ENCODE data around the gene ATRN.

Gene ATRN

DNA sequence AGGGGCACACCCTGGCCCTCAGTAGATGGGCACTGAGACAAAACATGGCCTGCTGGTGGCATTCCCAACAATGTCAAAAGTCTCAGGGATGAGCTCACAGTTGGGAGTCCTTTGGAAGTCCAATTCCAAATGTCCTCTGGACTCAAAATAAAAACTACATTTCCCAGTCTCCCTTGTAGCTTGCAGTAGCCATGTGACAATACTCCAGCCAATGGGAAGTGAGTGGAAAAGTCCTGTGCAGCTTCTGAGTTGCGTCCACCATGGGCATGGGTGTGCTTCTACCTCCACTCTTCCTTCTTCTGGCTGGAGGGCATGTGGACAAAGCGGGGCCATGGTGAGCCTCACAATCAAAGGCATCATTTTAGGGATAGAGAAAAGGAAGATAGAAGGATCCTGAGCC, 216.8 kb downstream of the ATRN start:
- H3K27ac ChIP-seq (ENCODE audit: low read depth in 2 of 2, low read length in 2 of 2): peak overlapping the region; percentile 18 to 52
- H3K4me1 ChIP-seq (ENCODE audit: control insufficient read depth in 2 of 2, insufficient read depth in 2 of 2, low read length in 2 of 2): peaks cover 7 to 8% of the 10 kb centered on the region in 2 donors
- no peak overlapping the region for H3K4me3 ChIP-seq (ENCODE audit: low read length in 2 of 2)
- H3K36me3 ChIP-seq (ENCODE audit: control insufficient read depth in 2 of 2, insufficient read depth in 2 of 2, low read length in 2 of 2): no peaks in the 10 kb centered on the region
- no peaks in the 10 kb centered on the region for H3K27me3 ChIP-seq (ENCODE audit: control insufficient read depth in 2 of 2, insufficient read depth in 2 of 2, low read length in 2 of 2)
- no peak overlapping the region for H3K9ac ChIP-seq (ENCODE audit: low read depth in 1 of 2, low read length in 2 of 2)
- H3K9me3 ChIP-seq (ENCODE audit: control insufficient read depth in 2 of 2, low read length in 2 of 2): no peaks in the 10 kb centered on the region

DNA sequence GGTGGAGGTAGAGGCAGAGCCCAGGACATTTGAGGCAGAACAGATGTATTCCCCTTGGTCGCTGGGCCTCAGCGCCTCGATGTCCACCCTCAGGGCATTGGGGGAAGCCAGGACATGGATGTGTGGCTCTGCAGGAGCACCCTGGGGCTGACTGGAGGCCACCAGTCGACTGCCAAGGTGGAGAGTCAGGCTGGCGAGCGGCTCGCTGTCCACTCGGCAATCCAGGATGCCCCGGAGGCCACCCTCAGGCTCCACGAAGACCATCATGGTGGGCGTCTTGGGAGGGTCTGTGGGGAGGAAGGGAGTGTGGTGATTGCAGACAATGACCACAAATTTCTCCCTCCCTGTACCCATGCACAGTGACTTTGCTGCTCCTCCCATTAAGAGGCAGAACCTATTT, 219.2 kb downstream of the ATRN start:
- Histone ChIP-seq H3K27me3 (ENCODE audit: control insufficient read depth in 2 of 2, insufficient read depth in 2 of 2, low read length in 2 of 2) (no peaks in the 10 kb centered on the region), H3K4me1 (ENCODE audit: control insufficient read depth in 2 of 2, insufficient read depth in 2 of 2, low read length in 2 of 2) (peaks cover 7 to 8% of the 10 kb centered on the region in 2 donors)

DNA sequence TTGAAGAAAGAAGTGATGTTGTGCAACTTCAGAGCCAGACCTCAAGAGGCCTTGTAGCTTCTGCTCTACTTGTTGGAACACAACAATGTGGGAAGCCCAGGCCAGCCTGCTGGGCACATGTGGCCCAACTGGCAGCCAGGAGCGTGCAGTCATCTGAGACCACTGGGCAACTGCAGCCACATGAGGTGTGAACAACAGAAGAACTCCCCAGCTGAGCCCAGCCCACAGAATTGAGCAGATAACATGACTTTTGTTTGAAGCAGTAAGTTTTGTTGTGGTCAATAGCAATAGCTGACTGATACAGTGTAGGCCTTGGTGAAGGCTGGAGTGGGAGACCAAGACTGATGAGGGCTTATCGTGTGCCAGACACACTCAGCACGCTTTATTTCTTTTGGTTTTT, 219.6 kb downstream of the ATRN start:
- Histone ChIP-seq H3K4me1 (ENCODE audit: control insufficient read depth in 2 of 2, insufficient read depth in 2 of 2, low read length in 2 of 2) (peaks cover 7 to 8% of the 10 kb centered on the region in 2 donors), H3K27ac (ENCODE audit: low read depth in 2 of 2, low read length in 2 of 2) (no peak overlapping the region), H3K36me3 (ENCODE audit: control insufficient read depth in 2 of 2, insufficient read depth in 2 of 2, low read length in 2 of 2) (no peaks in the 10 kb centered on the region), H3K4me3 (ENCODE audit: low read length in 2 of 2) (no peak overlapping the region), H3K27me3 (ENCODE audit: control insufficient read depth in 2 of 2, insufficient read depth in 2 of 2, low read length in 2 of 2) (no peaks in the 10 kb centered on the region), H3K9me3 (ENCODE audit: control insufficient read depth in 2 of 2, low read length in 2 of 2) (no peaks in the 10 kb centered on the region), H3K9ac (ENCODE audit: low read depth in 1 of 2, low read length in 2 of 2) (no peak overlapping the region)

More for the DNA sequence above, 219.2 kb downstream of the ATRN start:
- H3K9ac ChIP-seq (ENCODE audit: low read depth in 1 of 2, low read length in 2 of 2): no peak overlapping the region
- H3K27ac ChIP-seq (ENCODE audit: low read depth in 2 of 2, low read length in 2 of 2): no peak overlapping the region
- no peaks in the 10 kb centered on the region for H3K9me3 ChIP-seq (ENCODE audit: control insufficient read depth in 2 of 2, low read length in 2 of 2)
- H3K4me3 ChIP-seq (ENCODE audit: low read length in 2 of 2): no peak overlapping the region
- H3K36me3 ChIP-seq (ENCODE audit: control insufficient read depth in 2 of 2, insufficient read depth in 2 of 2, low read length in 2 of 2): no peaks in the 10 kb centered on the region

DNA sequence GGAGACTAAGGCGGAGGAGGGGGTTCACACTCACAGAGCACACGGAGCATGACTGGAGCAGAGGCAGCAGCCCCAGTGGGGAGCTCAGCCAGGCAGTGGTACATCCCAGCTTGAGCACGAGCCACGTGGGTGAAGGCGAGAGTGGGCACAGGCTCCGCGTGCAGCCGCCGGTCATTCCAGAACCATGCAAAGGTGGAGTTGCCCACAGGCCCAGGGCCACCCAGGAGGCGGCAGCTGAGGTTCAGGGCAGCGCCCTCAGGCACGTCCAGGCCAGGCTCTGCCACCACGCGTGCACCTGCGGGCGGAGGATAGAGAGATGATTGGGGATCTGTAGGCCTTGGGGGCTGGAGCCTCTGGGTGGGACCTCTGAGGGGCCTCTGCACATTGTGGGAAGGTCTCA, 220.5 kb downstream of the ATRN start:
- no peak overlapping the region for H3K9ac ChIP-seq (ENCODE audit: low read depth in 1 of 2, low read length in 2 of 2)
- H3K27me3 ChIP-seq (ENCODE audit: control insufficient read depth in 2 of 2, insufficient read depth in 2 of 2, low read length in 2 of 2): no peaks in the 10 kb centered on the region
- H3K4me1 ChIP-seq (ENCODE audit: control insufficient read depth in 2 of 2, insufficient read depth in 2 of 2, low read length in 2 of 2): peaks cover 7 to 8% of the 10 kb centered on the region in 2 donors
- H3K36me3 ChIP-seq (ENCODE audit: control insufficient read depth in 2 of 2, insufficient read depth in 2 of 2, low read length in 2 of 2): no peaks in the 10 kb centered on the region
- H3K4me3 ChIP-seq (ENCODE audit: low read length in 2 of 2): no peak overlapping the region
- no peak overlapping the region for H3K27ac ChIP-seq (ENCODE audit: low read depth in 2 of 2, low read length in 2 of 2)
- no peaks in the 10 kb centered on the region for H3K9me3 ChIP-seq (ENCODE audit: control insufficient read depth in 2 of 2, low read length in 2 of 2)

DNA sequence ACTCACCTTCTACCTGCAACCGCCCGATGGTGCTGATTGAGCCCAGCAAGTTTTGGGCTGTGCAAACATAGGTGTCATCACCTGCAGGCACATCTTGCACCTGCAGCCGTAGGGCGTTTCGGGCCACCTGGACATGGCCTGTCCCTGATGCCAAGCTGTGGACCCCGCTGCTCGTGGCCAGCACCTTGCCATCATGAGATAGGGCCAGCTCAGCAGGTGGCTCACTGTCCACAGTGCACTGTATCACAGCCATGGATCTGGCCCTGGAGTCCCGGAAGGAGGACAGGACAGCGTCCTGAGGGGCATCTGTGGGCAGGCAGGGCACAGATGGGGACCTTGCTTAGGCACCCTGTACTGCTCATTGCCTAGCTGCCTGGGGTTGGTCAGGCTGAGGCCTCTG, 221.1 kb downstream of the ATRN start:
- Histone ChIP-seq H3K4me3 (ENCODE audit: low read length in 2 of 2) (no peak overlapping the region), H3K9me3 (ENCODE audit: control insufficient read depth in 2 of 2, low read length in 2 of 2) (no peaks in the 10 kb centered on the region), H3K27me3 (ENCODE audit: control insufficient read depth in 2 of 2, insufficient read depth in 2 of 2, low read length in 2 of 2) (no peaks in the 10 kb centered on the region), H3K27ac (ENCODE audit: low read depth in 2 of 2, low read length in 2 of 2) (no peak overlapping the region), H3K4me1 (ENCODE audit: control insufficient read depth in 2 of 2, insufficient read depth in 2 of 2, low read length in 2 of 2) (peaks cover 4% of the 10 kb centered on the region in 2 donors), H3K9ac (ENCODE audit: low read depth in 1 of 2, low read length in 2 of 2) (no peak overlapping the region), H3K36me3 (ENCODE audit: control insufficient read depth in 2 of 2, insufficient read depth in 2 of 2, low read length in 2 of 2) (no peaks in the 10 kb centered on the region)

DNA sequence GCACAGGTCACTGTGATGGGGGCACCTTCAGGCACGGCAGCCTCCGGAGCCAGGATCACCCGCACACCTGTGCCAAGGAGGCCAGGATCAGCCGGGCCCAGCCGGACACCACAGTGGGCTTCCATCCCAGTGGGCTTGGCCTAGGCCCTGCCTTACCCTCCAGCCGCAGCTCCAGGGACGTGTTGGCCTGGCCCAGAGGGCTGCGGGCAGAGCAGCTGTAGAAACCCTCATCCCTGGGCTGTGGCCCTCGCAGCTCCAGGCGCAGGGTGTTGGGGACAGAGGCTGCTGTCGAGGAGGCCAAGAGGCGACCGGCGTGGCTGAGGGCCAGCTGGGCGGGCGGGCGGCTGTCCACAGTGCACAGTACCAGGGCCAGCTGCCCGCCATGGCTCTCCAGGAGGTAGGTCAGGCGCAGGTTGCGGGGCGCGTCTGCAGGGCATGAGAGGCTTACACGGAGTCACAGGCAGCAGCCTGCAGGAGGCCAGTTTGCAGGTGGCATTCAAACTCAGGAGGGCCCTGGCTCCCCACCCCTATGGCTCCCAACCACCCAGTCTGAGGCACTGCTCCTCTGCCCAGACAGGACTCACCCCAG, 222.0 kb downstream of the ATRN start:
- Histone ChIP-seq H3K9me3 (ENCODE audit: control insufficient read depth in 2 of 2, low read length in 2 of 2) (no peaks in the 10 kb centered on the region), H3K27me3 (ENCODE audit: control insufficient read depth in 2 of 2, insufficient read depth in 2 of 2, low read length in 2 of 2) (no peaks in the 10 kb centered on the region), H3K4me3 (ENCODE audit: low read length in 2 of 2) (no peak overlapping the region), H3K36me3 (ENCODE audit: control insufficient read depth in 2 of 2, insufficient read depth in 2 of 2, low read length in 2 of 2) (no peaks in the 10 kb centered on the region), H3K9ac (ENCODE audit: low read depth in 1 of 2, low read length in 2 of 2) (no peak overlapping the region), H3K4me1 (ENCODE audit: control insufficient read depth in 2 of 2, insufficient read depth in 2 of 2, low read length in 2 of 2) (no peaks in the 10 kb centered on the region), H3K27ac (ENCODE audit: low read depth in 2 of 2, low read length in 2 of 2) (no peak overlapping the region)

DNA sequence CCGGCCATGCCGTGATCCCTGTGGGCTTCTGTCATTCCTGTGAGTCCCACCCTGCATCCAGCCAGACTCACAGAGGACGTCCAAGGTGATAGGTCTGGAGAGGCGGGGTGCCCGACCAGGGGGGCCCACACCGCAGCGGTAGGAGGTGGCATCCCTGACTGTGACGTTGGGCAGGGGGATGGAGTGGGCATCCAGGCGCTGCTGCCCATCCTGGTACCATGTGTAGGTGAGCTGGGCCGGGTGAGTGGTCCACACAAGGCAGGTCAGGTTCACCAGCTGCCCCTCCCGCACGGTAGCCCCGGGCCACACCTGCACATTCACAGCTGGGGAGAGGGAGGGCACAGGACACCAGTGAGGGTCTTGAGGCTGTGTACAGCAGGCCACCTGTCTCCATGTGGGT, 222.6 kb downstream of the ATRN start:
- H3K4me3 ChIP-seq (ENCODE audit: low read length in 2 of 2): no peak overlapping the region
- H3K9ac ChIP-seq (ENCODE audit: low read depth in 1 of 2, low read length in 2 of 2): no peak overlapping the region
- no peak overlapping the region for H3K27ac ChIP-seq (ENCODE audit: low read depth in 2 of 2, low read length in 2 of 2)
- H3K4me1 ChIP-seq (ENCODE audit: control insufficient read depth in 2 of 2, insufficient read depth in 2 of 2, low read length in 2 of 2): no peaks in the 10 kb centered on the region
- no peaks in the 10 kb centered on the region for H3K36me3 ChIP-seq (ENCODE audit: control insufficient read depth in 2 of 2, insufficient read depth in 2 of 2, low read length in 2 of 2)
- no peaks in the 10 kb centered on the region for H3K9me3 ChIP-seq (ENCODE audit: control insufficient read depth in 2 of 2, low read length in 2 of 2)
- no peaks in the 10 kb centered on the region for H3K27me3 ChIP-seq (ENCODE audit: control insufficient read depth in 2 of 2, insufficient read depth in 2 of 2, low read length in 2 of 2)

DNA sequence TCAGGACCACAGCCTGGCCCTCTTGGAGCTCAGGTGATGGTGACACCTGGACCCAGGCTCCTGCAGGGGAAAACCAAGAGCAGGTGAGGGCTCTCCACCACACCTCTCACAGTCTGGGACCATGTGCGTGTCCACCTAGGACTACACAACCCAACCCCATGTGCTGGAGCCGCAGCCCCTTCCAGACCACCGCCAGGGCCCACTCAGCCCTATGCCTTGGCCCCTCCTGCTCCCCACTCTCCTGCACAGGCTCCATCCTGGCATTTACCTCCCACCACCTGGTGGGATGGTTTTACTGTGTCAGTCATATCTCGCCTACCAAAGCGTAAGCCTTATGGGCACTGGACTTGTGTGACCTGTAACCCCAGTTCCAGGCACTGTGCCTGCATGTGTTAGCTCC, 224.0 kb downstream of the ATRN start:
- no peak overlapping the region for H3K9ac ChIP-seq (ENCODE audit: low read depth in 1 of 2, low read length in 2 of 2)
- no peak overlapping the region for H3K4me3 ChIP-seq (ENCODE audit: low read length in 2 of 2)
- H3K9me3 ChIP-seq (ENCODE audit: control insufficient read depth in 2 of 2, low read length in 2 of 2): no peaks in the 10 kb centered on the region
- H3K27ac ChIP-seq (ENCODE audit: low read depth in 2 of 2, low read length in 2 of 2): no peak overlapping the region
- no peaks in the 10 kb centered on the region for H3K36me3 ChIP-seq (ENCODE audit: control insufficient read depth in 2 of 2, insufficient read depth in 2 of 2, low read length in 2 of 2)
- no peaks in the 10 kb centered on the region for H3K27me3 ChIP-seq (ENCODE audit: control insufficient read depth in 2 of 2, insufficient read depth in 2 of 2, low read length in 2 of 2)
- H3K4me1 ChIP-seq (ENCODE audit: control insufficient read depth in 2 of 2, insufficient read depth in 2 of 2, low read length in 2 of 2): no peaks in the 10 kb centered on the region

DNA sequence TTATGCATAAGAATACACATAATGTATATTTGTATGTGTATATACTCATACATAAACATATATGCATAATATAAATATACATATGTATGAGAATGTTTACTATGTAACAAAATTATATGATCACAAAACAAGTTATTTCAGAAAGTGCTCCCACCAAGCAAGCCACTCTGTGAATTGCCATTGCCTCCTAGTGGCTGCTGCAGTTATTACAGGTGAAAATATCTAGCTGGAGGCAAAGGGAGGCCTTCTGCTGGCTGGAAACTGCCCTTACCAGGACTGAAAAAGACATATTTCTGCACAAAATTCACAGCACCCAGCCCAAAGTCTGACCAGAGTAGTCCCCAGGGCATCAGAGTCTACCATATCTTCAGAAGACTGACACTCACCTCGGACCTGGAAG, 225.4 kb downstream of the ATRN start:
- no peaks in the 10 kb centered on the region for H3K27me3 ChIP-seq (ENCODE audit: control insufficient read depth in 2 of 2, insufficient read depth in 2 of 2, low read length in 2 of 2)
- no peak overlapping the region for H3K27ac ChIP-seq (ENCODE audit: low read depth in 2 of 2, low read length in 2 of 2)
- no peaks in the 10 kb centered on the region for H3K4me1 ChIP-seq (ENCODE audit: control insufficient read depth in 2 of 2, insufficient read depth in 2 of 2, low read length in 2 of 2)
- no peaks in the 10 kb centered on the region for H3K36me3 ChIP-seq (ENCODE audit: control insufficient read depth in 2 of 2, insufficient read depth in 2 of 2, low read length in 2 of 2)
- H3K9ac ChIP-seq (ENCODE audit: low read depth in 1 of 2, low read length in 2 of 2): no peak overlapping the region
- no peaks in the 10 kb centered on the region for H3K9me3 ChIP-seq (ENCODE audit: control insufficient read depth in 2 of 2, low read length in 2 of 2)
- H3K4me3 ChIP-seq (ENCODE audit: low read length in 2 of 2): no peak overlapping the region

DNA sequence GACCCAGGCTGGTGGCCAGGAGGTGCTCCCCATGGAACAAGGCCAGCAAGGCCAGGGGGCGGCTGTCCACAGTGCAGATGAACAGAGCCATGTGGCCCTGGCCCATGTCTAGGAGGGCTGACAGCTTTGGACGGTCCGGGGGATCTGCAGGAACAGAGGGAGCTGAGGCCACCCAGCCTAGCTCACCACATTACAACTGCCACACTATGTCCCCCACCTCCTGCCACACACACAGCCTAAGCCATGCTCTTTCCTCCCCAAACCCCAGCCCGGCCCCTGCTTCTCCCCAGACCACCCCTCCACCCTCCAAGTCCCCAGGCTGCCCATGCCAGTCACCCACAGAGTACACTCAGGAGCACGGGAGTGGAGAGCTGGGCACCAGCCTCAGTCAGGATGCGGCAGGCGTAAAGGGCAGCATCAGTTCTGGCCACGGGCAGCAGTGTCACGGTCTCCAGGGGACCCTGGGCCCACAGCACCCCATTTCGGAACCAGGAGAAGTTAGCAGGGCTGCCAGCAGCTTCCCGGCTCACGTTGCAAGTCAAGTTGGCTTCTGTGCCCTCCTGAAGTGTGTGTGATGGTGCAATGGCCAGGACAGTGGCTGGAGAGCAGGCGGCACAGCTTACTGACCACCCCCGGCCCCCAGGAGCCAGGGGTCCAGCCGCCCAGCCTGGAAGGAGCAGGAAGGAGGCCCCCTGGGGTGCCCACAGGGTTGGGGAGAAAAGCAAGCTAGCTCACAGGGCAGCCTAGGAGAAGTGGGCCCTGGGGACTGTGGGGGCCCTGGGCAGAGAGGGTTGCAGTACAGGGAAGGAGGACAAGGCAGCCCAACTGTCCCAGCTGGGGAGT, 226.1 kb downstream of the ATRN start:
- no peaks in the 10 kb centered on the region for H3K9me3 ChIP-seq (ENCODE audit: control insufficient read depth in 2 of 2, low read length in 2 of 2)
- H3K9ac ChIP-seq (ENCODE audit: low read depth in 1 of 2, low read length in 2 of 2): no peak overlapping the region
- H3K4me1 ChIP-seq (ENCODE audit: control insufficient read depth in 2 of 2, insufficient read depth in 2 of 2, low read length in 2 of 2): no peaks in the 10 kb centered on the region
- H3K36me3 ChIP-seq (ENCODE audit: control insufficient read depth in 2 of 2, insufficient read depth in 2 of 2, low read length in 2 of 2): no peaks in the 10 kb centered on the region
- no peak overlapping the region for H3K4me3 ChIP-seq (ENCODE audit: low read length in 2 of 2)
- no peak overlapping the region for H3K27ac ChIP-seq (ENCODE audit: low read depth in 2 of 2, low read length in 2 of 2)
- H3K27me3 ChIP-seq (ENCODE audit: control insufficient read depth in 2 of 2, insufficient read depth in 2 of 2, low read length in 2 of 2): no peaks in the 10 kb centered on the region
